Measurements from ENCODE around the gene SPPL3.

DNA sequence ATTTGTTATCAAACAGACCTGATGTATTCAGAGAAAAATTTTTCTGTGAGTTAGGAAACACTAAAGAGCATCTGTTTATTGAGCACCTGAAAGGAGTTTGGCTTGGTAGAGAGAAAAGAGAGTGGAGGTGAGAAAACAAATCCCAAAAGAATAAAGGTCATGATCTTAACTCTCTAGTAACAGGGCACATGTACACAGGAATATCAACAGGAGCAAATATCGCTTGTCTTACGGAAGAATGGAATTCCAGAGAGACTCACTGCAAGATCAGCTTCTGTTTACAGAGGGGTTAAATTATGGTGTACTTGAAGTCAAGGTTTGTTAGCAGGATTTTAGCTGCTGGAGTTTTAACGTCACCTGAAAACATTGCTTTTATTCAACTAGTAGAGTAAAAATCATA lies 78.8 kb downstream of the SPPL3 start:
- TF ChIP-seq, protein P1, sequence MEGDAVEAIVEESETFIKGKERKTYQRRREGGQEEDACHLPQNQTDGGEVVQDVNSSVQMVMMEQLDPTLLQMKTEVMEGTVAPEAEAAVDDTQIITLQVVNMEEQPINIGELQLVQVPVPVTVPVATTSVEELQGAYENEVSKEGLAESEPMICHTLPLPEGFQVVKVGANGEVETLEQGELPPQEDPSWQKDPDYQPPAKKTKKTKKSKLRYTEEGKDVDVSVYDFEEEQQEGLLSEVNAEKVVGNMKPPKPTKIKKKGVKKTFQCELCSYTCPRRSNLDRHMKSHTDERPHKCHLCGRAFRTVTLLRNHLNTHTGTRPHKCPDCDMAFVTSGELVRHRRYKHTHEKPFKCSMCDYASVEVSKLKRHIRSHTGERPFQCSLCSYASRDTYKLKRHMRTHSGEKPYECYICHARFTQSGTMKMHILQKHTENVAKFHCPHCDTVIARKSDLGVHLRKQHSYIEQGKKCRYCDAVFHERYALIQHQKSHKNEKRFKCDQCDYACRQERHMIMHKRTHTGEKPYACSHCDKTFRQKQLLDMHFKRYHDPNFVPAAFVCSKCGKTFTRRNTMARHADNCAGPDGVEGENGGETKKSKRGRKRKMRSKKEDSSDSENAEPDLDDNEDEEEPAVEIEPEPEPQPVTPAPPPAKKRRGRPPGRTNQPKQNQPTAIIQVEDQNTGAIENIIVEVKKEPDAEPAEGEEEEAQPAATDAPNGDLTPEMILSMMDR (IDR thresholded peaks at IDR 0.05): no peak
- no peak for TF ChIP-seq POLR2A (IDR thresholded peaks at IDR 0.05)
